Mammary microvascular endothelial cell (primary cell): ENCODE measurements around the gene DNAJC18. TPM values are rescaled to one million over a fixed set of nuclear protein-coding genes. Genes with fewer than 3 reads are reported as not detected.

Experiments
- total RNA-seq: library from RNA; depleted of rRNA; stranded (reverse); fragments of >200 nt; gene quantifications from 2 replicates; pipeline ENCODE4 v1.2.3, GENCODE V29; 2015

The DNAJC18 gene
- total RNA-seq = 3.6 and 3.7 TPM in 2 replicates

GRCh38 chr5:139439013-139439903 lies at the start of gene DNAJC18:
Gene DNAJC18 (minus strand): TSS chr5:139439525. CDS start chr5:139439445, 80 bp downstream.

GRCh38 chr5:139482050-139482889 lies 42.9 kb upstream of the DNAJC18 start, which contains the start of gene STING1:
Gene STING1 (minus strand): TSS chr5:139482758. CDS start chr5:139481704, 1,054 bp downstream.

GRCh38 chr5:139470821-139471300 lies 31.5 kb upstream of the DNAJC18 start, which contains the start of gene SMIM33:
Gene SMIM33 (plus strand): TSS chr5:139471004. CDS start chr5:139471122, 118 bp downstream.

GRCh38 chr5:139462586-139463276 lies 23.4 kb upstream of the DNAJC18 start, which contains the start of gene ECSCR:
Gene ECSCR (minus strand): TSS chr5:139462743. CDS start chr5:139462670, 73 bp downstream.

GRCh38 chr5:139403787-139404483 lies 35.4 kb downstream of the DNAJC18 start, which contains the start of gene SPATA24:
Gene SPATA24 (minus strand): TSS chr5:139404089. CDS start chr5:139404060, 29 bp downstream.

GRCh38 chr5:139394654-139395566 lies 44.4 kb downstream of the DNAJC18 start, which contains the start of gene PROB1:
Gene PROB1 (minus strand): TSS chr5:139395104. CDS start chr5:139395081, 23 bp downstream.

GRCh38 chr5:139389701-139390638 lies 49.4 kb downstream of the DNAJC18 start, which contains the start of gene MZB1:
Gene MZB1 (minus strand): TSS chr5:139389913. CDS start chr5:139389856, 57 bp downstream.

GRCh38 chr5:139383275-139383992 lies 55.9 kb downstream of the DNAJC18 start, which contains the start of gene SLC23A1:
Gene SLC23A1 (minus strand): TSS chr5:139383297. CDS start chr5:139383253, 44 bp downstream.

Other genes with a start within 250 kb of the DNAJC18 start
- gene SIL1, start 241.2 kb downstream of the DNAJC18 start, total RNA-seq = 34.6 and 40.0 TPM in 2 replicates
- 170 and 174 TPM in 2 replicates for gene MATR3, start 145.8 kb downstream of the DNAJC18 start, total RNA-seq
- 38.3 and 51.0 TPM in 2 replicates for gene PAIP2, start 97.7 kb downstream of the DNAJC18 start, total RNA-seq
- gene SLC23A1, start 56.2 kb downstream of the DNAJC18 start, total RNA-seq = not detected in 2 replicates
- not detected in 2 replicates for gene MZB1, start 49.6 kb downstream of the DNAJC18 start, total RNA-seq
- gene PROB1, start 44.4 kb downstream of the DNAJC18 start, total RNA-seq = 2.5 and 3.6 TPM in 2 replicates
- gene SPATA24, start 35.4 kb downstream of the DNAJC18 start, total RNA-seq = 4.6 and 7.8 TPM in 2 replicates
- gene ECSCR, start 23.2 kb upstream of the DNAJC18 start, total RNA-seq = 547 and 613 TPM in 2 replicates
- not detected in 2 replicates for gene SMIM33, start 31.5 kb upstream of the DNAJC18 start, total RNA-seq
- 82.1 and 120 TPM in 2 replicates for gene STING1, start 43.2 kb upstream of the DNAJC18 start, total RNA-seq
- gene UBE2D2, start 121.8 kb upstream of the DNAJC18 start, total RNA-seq = 101 and 110 TPM in 2 replicates
- 6.0 and 7.9 TPM in 2 replicates for gene CXXC5, start 208.8 kb upstream of the DNAJC18 start, total RNA-seq